Measurements from ENCODE around the gene FKBP2. TPM values are rescaled to one million over a fixed set of nuclear protein-coding genes. Genes with fewer than 3 reads are reported as not detected.
A peak's percentile ranks its signal among the peaks of the same experiment; 100 is the strongest.

Gene FKBP2
- total RNA-seq, 5 donors from 2014 or later (not counting 1 experiment from before 2014, with no cell fraction given): 17.9 to 53.0 (median 42.9) TPM

DNA sequence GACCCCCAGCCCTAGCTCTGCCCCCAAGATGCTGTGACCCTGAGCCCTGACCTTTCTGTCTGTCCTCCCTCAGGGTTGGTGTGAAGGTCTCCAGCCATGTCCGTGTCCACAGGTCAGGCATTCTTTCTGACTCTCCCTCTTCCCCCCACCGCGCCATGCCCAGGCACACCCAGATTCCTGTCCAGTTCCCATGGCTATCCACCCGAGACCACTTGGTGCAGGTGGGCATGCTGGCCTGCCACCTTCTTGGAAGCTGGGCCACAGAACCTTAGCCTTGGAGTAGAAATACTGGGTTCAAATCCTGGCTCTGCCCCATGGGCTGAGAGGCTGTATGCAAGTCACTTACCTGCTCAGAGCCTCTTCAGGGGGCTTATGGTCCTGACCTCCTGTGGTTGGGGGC is 8.1 kb downstream of the FKBP2 start:
- Mint-ChIP-seq H3K9me3 (no peaks in the 10 kb centered on the region), H3K36me3 (no peaks in the 10 kb centered on the region), H3K27me3 (no peaks in the 10 kb centered on the region), H3K4me1 (peaks cover 25 to 34% (median 28%) of the 10 kb centered on the region in 3 donors), H3K27ac (no peak overlapping the region), H3K4me3 (peak overlapping the region in 2 of 3 donors; percentile 21 to 39)
- Histone ChIP-seq H3K27me3 (replicated peaks in 1 of 2; ENCODE audit: control insufficient read depth in 2 of 2, extremely low read depth in 1 of 2, insufficient read depth in 2 of 2, low read length in 1 of 2) (peaks cover 0 to 17% of the 10 kb centered on the region in 2 experiments), H3K4me1 (ENCODE audit: control insufficient read depth in 1 of 2, extremely low read depth in 1 of 2, insufficient read depth in 2 of 2, low read length in 2 of 2) (peaks cover 11 to 61% of the 10 kb centered on the region in 2 experiments), H3K4me3 (ENCODE audit: control insufficient read depth in 1 of 2, extremely low read depth in 1 of 2, low read length in 1 of 2) (no peak overlapping the region), H3K27ac (ENCODE audit: low read length) (no peak overlapping the region), H3K36me3 (ENCODE audit: control insufficient read depth in 2 of 2, extremely low read depth in 1 of 2, insufficient read depth in 1 of 2, low read length in 1 of 2) (peaks cover 0 to 3% of the 10 kb centered on the region in 2 donors), H3K9me3 (no peaks in the 10 kb centered on the region)
- 89% methylated on average over 3 of the region's 4 CpGs for WGBS (ENCODE audit: insufficient coverage)
- ATAC-seq (replicated peaks in 1 of 4): no peak
- DNase-seq: no peak
- POLR2A ChIA-PET: no interaction called here
- CTCF ChIA-PET: interaction anchor here in 1 of 2 donors (0.6 to 2.0 kb wide), 2 partner anchors 34 to 55 kb away, joined by 5 to 7 read pairs; no protein-coding TSS in a partner anchor

DNA sequence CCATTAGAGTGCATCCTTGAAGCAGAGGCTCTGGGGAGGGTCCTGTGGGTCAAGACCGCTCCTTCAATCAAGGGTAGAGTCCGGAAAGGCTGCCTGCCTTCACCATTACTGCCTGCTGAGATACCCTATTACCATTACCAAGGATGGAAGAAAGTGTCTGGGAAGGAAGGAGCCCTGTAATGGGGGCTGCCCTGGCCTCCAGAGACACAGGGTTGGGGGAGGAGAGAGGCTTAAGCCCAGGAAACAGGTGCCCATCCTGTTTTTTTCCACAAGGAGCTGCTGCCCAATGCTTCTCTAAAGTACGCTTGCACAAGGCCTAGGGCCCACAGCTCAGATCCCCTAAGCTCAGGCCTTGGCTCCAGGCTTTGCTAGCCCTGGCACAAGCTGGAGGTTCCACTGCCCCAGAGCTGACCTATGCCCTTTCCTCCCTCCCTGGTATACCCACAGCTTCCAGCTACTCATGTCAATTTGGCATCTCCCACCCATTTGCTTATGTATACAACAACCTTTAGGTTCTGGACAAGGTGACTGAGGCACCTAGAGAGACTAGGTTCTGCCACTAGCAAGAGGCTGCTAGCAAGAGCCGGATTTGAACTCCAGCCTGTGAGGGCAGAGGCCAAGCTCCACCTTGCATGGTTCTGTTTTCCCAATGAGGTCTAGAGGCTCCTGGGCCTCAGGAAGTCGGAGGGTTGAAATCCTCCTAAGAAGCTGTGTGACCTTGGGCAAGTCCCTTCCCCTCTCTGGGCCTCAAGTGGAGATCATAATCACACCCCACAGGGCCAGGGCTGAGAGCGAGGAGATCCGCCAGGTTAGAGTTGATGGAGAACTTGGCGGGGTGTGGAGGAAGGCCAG is 8.9 kb downstream of the FKBP2 start:
- H3K27me3 ChIP-seq (replicated peaks in 1 of 2; ENCODE audit: control insufficient read depth in 2 of 2, extremely low read depth in 1 of 2, insufficient read depth in 2 of 2, low read length in 1 of 2): peaks cover 0 to 17% of the 10 kb centered on the region in 2 experiments
- H3K36me3 ChIP-seq (ENCODE audit: control insufficient read depth in 2 of 2, extremely low read depth in 1 of 2, insufficient read depth in 1 of 2, low read length in 1 of 2): no peaks in the 10 kb centered on the region
- Mint-ChIP-seq H3K9me3 (no peaks in the 10 kb centered on the region), H3K4me3 (peak overlapping the region; percentile 39 to 52 (median 43)), H3K27ac (no peak overlapping the region), H3K4me1 (peaks cover 25 to 31% (median 28%) of the 10 kb centered on the region in 3 donors), H3K36me3 (no peaks in the 10 kb centered on the region), H3K27me3 (no peaks in the 10 kb centered on the region)
- ATAC-seq (replicated peaks in 1 of 4) (no peak), DNase-seq (no peak)
- H3K27ac ChIP-seq (ENCODE audit: low read length): no peak overlapping the region
- H3K9me3 ChIP-seq: no peaks in the 10 kb centered on the region
- CTCF ChIA-PET: interaction anchor here in 1 of 2 donors (0.6 to 2.0 kb wide), 3 partner anchors 33 to 55 kb away, joined by 4 to 7 read pairs (median 5); no protein-coding TSS in a partner anchor
- 97% methylated on average over 2 of the region's 8 CpGs for WGBS (ENCODE audit: insufficient coverage)
- POLR2A ChIA-PET: no interaction called here
- peaks cover 11 to 57% of the 10 kb centered on the region in 2 experiments for H3K4me1 ChIP-seq (ENCODE audit: control insufficient read depth in 1 of 2, extremely low read depth in 1 of 2, insufficient read depth in 2 of 2, low read length in 2 of 2)
- H3K4me3 ChIP-seq (ENCODE audit: control insufficient read depth in 1 of 2, extremely low read depth in 1 of 2, low read length in 1 of 2): no peak overlapping the region

DNA sequence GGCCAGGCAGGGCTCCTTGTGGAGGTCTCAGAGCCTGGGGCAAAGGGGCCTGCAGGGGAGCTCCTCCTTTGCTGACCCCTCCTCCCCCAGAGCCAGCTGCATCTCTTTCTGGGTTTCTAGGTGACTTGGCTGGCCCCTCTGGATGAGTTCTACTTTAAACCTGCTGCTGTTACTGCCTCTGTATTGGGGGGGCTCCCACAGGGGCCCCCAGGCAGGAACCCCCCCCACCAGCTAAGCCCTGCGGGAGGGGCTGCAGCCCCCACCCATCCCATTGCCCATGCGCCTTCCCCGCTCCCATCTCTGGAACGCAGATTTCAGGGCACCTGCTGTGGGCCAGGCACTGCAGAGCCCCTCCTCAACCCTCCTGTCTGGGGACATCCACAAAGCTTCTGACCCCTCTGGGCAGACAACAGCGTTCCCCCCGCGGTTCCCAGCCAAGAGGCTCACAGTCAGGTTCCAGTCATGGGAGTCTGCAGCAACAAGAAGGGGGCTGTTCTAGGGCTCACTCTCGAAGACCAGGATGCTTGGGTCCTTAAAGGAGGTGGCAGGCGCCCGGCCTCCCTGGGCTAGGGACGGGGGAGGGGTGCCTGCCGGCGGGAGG is 9.6 kb downstream of the FKBP2 start:
- Mint-ChIP-seq H3K4me1 (peaks cover 24 to 27% (median 24%) of the 10 kb centered on the region in 3 donors), H3K27me3 (no peaks in the 10 kb centered on the region), H3K36me3 (no peaks in the 10 kb centered on the region), H3K27ac (no peak overlapping the region), H3K9me3 (no peaks in the 10 kb centered on the region), H3K4me3 (peak overlapping the region; percentile 78 to 89 (median 83))
- H3K9me3 ChIP-seq: no peaks in the 10 kb centered on the region
- no peaks in the 10 kb centered on the region for H3K36me3 ChIP-seq (ENCODE audit: control insufficient read depth in 2 of 2, extremely low read depth in 1 of 2, insufficient read depth in 1 of 2, low read length in 1 of 2)
- peak overlapping the region; percentile 39 to 55 for H3K4me3 ChIP-seq (ENCODE audit: control insufficient read depth in 1 of 2, extremely low read depth in 1 of 2, low read length in 1 of 2)
- ATAC-seq (replicated peaks in 1 of 4) (no peak), DNase-seq (no peak)
- H3K27ac ChIP-seq (ENCODE audit: low read length): no peak overlapping the region
- H3K27me3 ChIP-seq (replicated peaks in 1 of 2; ENCODE audit: control insufficient read depth in 2 of 2, extremely low read depth in 1 of 2, insufficient read depth in 2 of 2, low read length in 1 of 2): peaks cover 0 to 17% of the 10 kb centered on the region in 2 experiments
- ChIA-PET POLR2A (no interaction called here), CTCF (interaction anchor here in 1 of 2 donors (0.9 to 2.0 kb wide), 3 partner anchors 51 to 54 kb away, joined by 4 to 7 read pairs (median 6); no protein-coding TSS in a partner anchor)
- H3K4me1 ChIP-seq (ENCODE audit: control insufficient read depth in 1 of 2, extremely low read depth in 1 of 2, insufficient read depth in 2 of 2, low read length in 2 of 2): peaks cover 8 to 50% of the 10 kb centered on the region in 2 experiments
- WGBS (ENCODE audit: insufficient coverage): 7% methylated on average over 9 of the region's 13 CpGs

DNA sequence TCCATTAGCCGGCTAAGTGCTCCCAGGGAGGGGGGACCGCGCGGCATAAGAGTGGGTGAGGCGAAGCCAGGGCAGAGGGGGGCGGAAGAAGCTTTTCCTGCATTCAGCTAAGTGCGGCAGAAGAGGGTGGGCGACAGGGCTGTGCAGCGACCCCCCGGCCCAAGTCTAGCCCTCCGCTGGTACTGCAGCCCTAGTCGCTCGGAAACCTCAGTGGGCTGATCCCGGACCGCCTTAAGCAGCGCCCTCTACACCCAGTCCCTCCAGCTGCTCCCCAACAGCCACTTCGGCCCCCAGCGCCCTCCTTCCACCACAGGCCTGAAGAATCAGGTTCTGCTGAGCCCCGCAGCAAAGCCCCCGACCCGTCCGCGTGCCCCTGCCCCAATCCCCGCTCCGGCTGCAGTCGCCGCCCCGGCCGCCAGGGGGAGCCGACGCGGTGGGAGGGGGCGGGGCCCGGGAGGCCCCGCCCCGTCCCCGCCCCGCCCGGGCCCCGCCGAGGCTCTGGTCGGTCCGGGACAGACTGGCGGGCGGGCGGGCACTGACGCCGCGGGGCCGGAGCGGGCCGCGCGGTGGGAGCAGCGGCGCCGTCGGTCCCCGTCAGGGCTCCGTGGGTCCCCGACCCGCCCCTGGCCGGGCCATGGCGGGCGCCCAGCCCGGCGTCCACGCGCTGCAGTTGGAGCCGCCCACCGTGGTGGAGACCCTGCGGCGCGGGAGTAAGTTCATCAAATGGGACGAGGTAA is 10.3 kb downstream of the FKBP2 start, which contains the start of gene PLCB3:
PLCB3 (plus strand) TSS at position 515 of the 737 bp plus-strand sequence; CDS start at position 635, 120 bp downstream.
- H3K27me3 Mint-ChIP-seq: no peaks in the 10 kb centered on the region
- H3K4me3 Mint-ChIP-seq: peak within 1 kb of the TSS; percentile 79 to 89 (median 83)
- H3K4me3 ChIP-seq (ENCODE audit: control insufficient read depth in 1 of 2, extremely low read depth in 1 of 2, low read length in 1 of 2): peak within 1 kb of the TSS; percentile 70 to 81
- peaks cover 0 to 2% of the 10 kb centered on the region in 2 donors for H3K36me3 ChIP-seq (ENCODE audit: control insufficient read depth in 2 of 2, extremely low read depth in 1 of 2, insufficient read depth in 1 of 2, low read length in 1 of 2)
- H3K4me1 ChIP-seq (ENCODE audit: control insufficient read depth in 1 of 2, extremely low read depth in 1 of 2, insufficient read depth in 2 of 2, low read length in 2 of 2): peaks cover 8 to 43% of the 10 kb centered on the region in 2 experiments
- WGBS (ENCODE audit: insufficient coverage): 0% methylated on average over 59 of the region's 75 CpGs
- no peak within 1 kb of the TSS for H3K27ac ChIP-seq (ENCODE audit: low read length)
- no peaks in the 10 kb centered on the region for H3K36me3 Mint-ChIP-seq
- peaks cover 0 to 17% of the 10 kb centered on the region in 2 experiments for H3K27me3 ChIP-seq (replicated peaks in 1 of 2; ENCODE audit: control insufficient read depth in 2 of 2, extremely low read depth in 1 of 2, insufficient read depth in 2 of 2, low read length in 1 of 2)
- H3K9me3 Mint-ChIP-seq: no peaks in the 10 kb centered on the region
- DNase-seq: peak in 26 of 35 experiments; percentile 27 to 75 (median 52)
- H3K9me3 ChIP-seq: no peaks in the 10 kb centered on the region
- ChIA-PET CTCF (interaction anchor here (0.6 to 2.0 kb wide), 4 partner anchors 47 to 53 kb away, joined by 4 to 7 read pairs (median 6); no protein-coding TSS in a partner anchor), POLR2A (no interaction called here)
- H3K27ac Mint-ChIP-seq: peak within 1 kb of the TSS; percentile 39 to 48
- H3K4me1 Mint-ChIP-seq: peaks cover 18 to 24% (median 20%) of the 10 kb centered on the region in 3 donors
- peak; percentile 59 to 73 (median 62) for ATAC-seq (replicated peaks in 1 of 4)

DNA sequence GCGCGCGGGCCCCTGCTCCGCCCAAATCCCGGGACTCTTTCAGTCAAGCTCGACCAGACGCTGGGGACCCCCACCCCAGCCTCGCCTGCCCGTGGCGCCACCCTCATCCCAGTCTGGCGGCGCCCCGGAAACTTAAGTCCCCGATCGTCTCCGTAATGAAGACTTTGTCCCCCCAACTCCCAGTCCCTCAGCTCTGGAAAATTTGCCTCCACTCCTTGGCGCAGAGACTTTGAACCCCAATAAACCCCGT is 10.8 kb downstream of the FKBP2 start:
- peaks cover 8 to 41% of the 10 kb centered on the region in 2 experiments for H3K4me1 ChIP-seq (ENCODE audit: control insufficient read depth in 1 of 2, extremely low read depth in 1 of 2, insufficient read depth in 2 of 2, low read length in 2 of 2)
- Mint-ChIP-seq H3K9me3 (no peaks in the 10 kb centered on the region), H3K4me1 (peaks cover 18 to 24% (median 20%) of the 10 kb centered on the region in 3 donors), H3K27ac (peak overlapping the region in 1 of 2 donors; percentile 39), H3K4me3 (peak overlapping the region; percentile 79 to 89 (median 83)), H3K27me3 (no peaks in the 10 kb centered on the region), H3K36me3 (no peaks in the 10 kb centered on the region)
- no peak overlapping the region for H3K27ac ChIP-seq (ENCODE audit: low read length)
- ATAC-seq (replicated peaks in 1 of 4) (peak in 1 of 4 experiments; percentile 1), DNase-seq (no peak)
- peak overlapping the region; percentile 70 to 81 for H3K4me3 ChIP-seq (ENCODE audit: control insufficient read depth in 1 of 2, extremely low read depth in 1 of 2, low read length in 1 of 2)
- H3K9me3 ChIP-seq: no peaks in the 10 kb centered on the region
- 2% methylated on average over 18 of the region's 18 CpGs for WGBS (ENCODE audit: insufficient coverage)
- peaks cover 2 to 5% of the 10 kb centered on the region in 2 donors for H3K36me3 ChIP-seq (ENCODE audit: control insufficient read depth in 2 of 2, extremely low read depth in 1 of 2, insufficient read depth in 1 of 2, low read length in 1 of 2)
- ChIA-PET CTCF (interaction anchor here in 1 of 2 donors (1.0 to 1.2 kb wide), 2 partner anchors 47 to 50 kb away, joined by 4 to 6 read pairs; no protein-coding TSS in a partner anchor), POLR2A (no interaction called here)
- H3K27me3 ChIP-seq (replicated peaks in 1 of 2; ENCODE audit: control insufficient read depth in 2 of 2, extremely low read depth in 1 of 2, insufficient read depth in 2 of 2, low read length in 1 of 2): peaks cover 0 to 17% of the 10 kb centered on the region in 2 experiments
